T-cell (primary cell): ENCODE data around the gene CCDC90B. TPM values are rescaled to one million over a fixed set of nuclear protein-coding genes. Genes with fewer than 3 reads are reported as not detected.

Experiments
- ATAC-seq, 4 experiments: fragments of 200-7000 bp in 3 of 4; fragments of 150-1000 bp in 1 of 4; cut with Tn5 transposase; replicated peaks in 1 of 4; 1 replicate in 3 of 4; 2 replicates in 1 of 4; pipeline ENCODE4 v1.10.0; 2021; ENCODE audit warnings: moderate library complexity in 3 of 4, mild to moderate bottlenecking in 2 of 4, moderate number of reproducible peaks in 1 of 4
- CTCF ChIA-PET, 2 donors: fragments of 300-600 bp; sonication (Branson Sonifier 250); formaldehyde crosslinking; loops; one replicate each; lab custom pipeline; 2022; ENCODE audit warnings: antibody characterized with exemption in 2 of 2; lab: Charles Lee
- POLR2A ChIA-PET, 2 donors: fragments of 300-600 bp; sonication (Branson Sonifier 250); formaldehyde crosslinking; loops; one replicate each; lab custom pipeline; 2022; ENCODE audit warnings: antibody characterized with exemption in 2 of 2; lab: Charles Lee
- DNase-seq, 35 experiments: peaks; one replicate each; pipeline versions ENCODE4 v3.0.0 to v3.0.0-alpha.2; 2013 to 2023
- H3K27ac ChIP-seq: one replicate; pipeline ENCODE4 v1.5.1; 2013; ENCODE audit warnings: low read length
- H3K27me3 ChIP-seq, 2 experiments: replicated peaks in 1 of 2; 1 replicate in 1 of 2; 2 replicates in 1 of 2; pipeline versions ENCODE4 v1.6.1 to v1.7.0; 2013; ENCODE audit warnings: low read length in 1 of 2, mixed read lengths in 1 of 2; ENCODE audit not compliant: control insufficient read depth in 2 of 2, insufficient read depth in 2 of 2; ENCODE audit errors: extremely low read depth in 1 of 2
- H3K36me3 ChIP-seq, 2 donors: 1 replicate in 1 of 2; 2 replicates in 1 of 2; pipeline versions ENCODE4 v1.6.1 to v1.7.0; 2013; ENCODE audit warnings: low read length in 1 of 2; ENCODE audit not compliant: control insufficient read depth in 2 of 2, insufficient read depth in 1 of 2; ENCODE audit errors: extremely low read depth in 1 of 2
- H3K4me1 ChIP-seq, 2 experiments: 1 replicate in 1 of 2; 2 replicates in 1 of 2; pipeline versions ENCODE4 v1.6.1 to v1.7.0; 2013; ENCODE audit warnings: low read length in 2 of 2, mixed read lengths in 1 of 2; ENCODE audit not compliant: insufficient read depth in 2 of 2, control insufficient read depth in 1 of 2; ENCODE audit errors: extremely low read depth in 1 of 2
- H3K4me3 ChIP-seq, 2 donors: 1 replicate in 1 of 2; 2 replicates in 1 of 2; pipeline versions ENCODE4 v1.5.1 to v1.7.0; 2013; ENCODE audit warnings: mild to moderate bottlenecking in 2 of 2, low read length in 1 of 2, moderate library complexity in 1 of 2; ENCODE audit not compliant: control insufficient read depth in 1 of 2; ENCODE audit errors: extremely low read depth in 1 of 2
- H3K9me3 ChIP-seq: 2 replicates; pipeline ENCODE4 v1.7.0; 2013
- H3K27ac Mint-ChIP-seq, 2 donors: one replicate each; pipeline ENCODE4 v1.8.0; 2020 to 2021; ENCODE audit warnings: mild to moderate bottlenecking in 2 of 2, mixed read lengths in 2 of 2
- H3K27me3 Mint-ChIP-seq, 2 donors: one replicate each; pipeline ENCODE4 v1.8.0; 2021 to 2022; ENCODE audit warnings: mixed read lengths in 2 of 2
- H3K36me3 Mint-ChIP-seq: one replicate; pipeline ENCODE4 v1.8.0; 2021; ENCODE audit warnings: mixed read lengths
- H3K4me1 Mint-ChIP-seq, 3 donors: one replicate each; pipeline ENCODE4 v1.8.0; 2020 to 2022; ENCODE audit warnings: mixed read lengths in 3 of 3, mild to moderate bottlenecking in 1 of 3
- H3K4me3 Mint-ChIP-seq, 3 donors: one replicate each; pipeline ENCODE4 v1.8.0; 2020 to 2022; ENCODE audit warnings: mild to moderate bottlenecking in 3 of 3, mixed read lengths in 3 of 3, moderate library complexity in 3 of 3
- H3K9me3 Mint-ChIP-seq, 3 donors: one replicate each; pipeline ENCODE4 v1.8.0; 2020 to 2022; ENCODE audit warnings: mixed read lengths in 3 of 3
- WGBS: methylation state at CpG from one replicate; pipeline ENCODE4 v1.1.5; 2013; ENCODE audit warnings: missing lambda C conversion rate; ENCODE audit not compliant: insufficient coverage; 5-methylcytosine and 5-hydroxymethylcytosine counted together
- total RNA-seq, 35 experiments: library from RNA in 6 of 35; stranded (reverse) in 6 of 35; fragments of 120-200 nt in 1 of 35; gene quantifications; one replicate each; pipeline versions ENCODE4 v1.2.1 to v1.2.4 and lab custom pipeline; 2013 to 2026

Gene CCDC90B
- total RNA-seq, 5 donors from 2014 or later (not counting 1 experiment from before 2014, with no cell fraction given) = 24.3 to 34.4 (median 30.8) TPM

DNA sequence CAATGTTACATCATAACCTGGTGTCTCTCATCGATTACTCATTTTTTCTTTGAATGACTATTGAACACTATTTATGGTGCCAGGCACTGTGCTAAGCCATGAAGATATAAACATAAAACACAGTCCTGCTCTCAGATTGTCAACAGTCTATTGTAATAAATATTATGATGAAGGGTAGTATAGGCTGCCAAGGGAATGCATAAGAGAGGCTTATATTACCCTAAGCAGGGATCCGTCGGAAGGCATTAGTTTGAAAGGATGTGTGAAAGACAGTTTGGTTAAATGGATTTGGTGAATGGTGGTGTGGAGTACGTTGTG, 7.2 kb upstream of the CCDC90B start:
- Histone ChIP-seq H3K27ac (no peak overlapping the region), H3K4me1 (peaks cover 0 to 2% of the 10 kb centered on the region in 2 experiments), H3K36me3 (no peaks in the 10 kb centered on the region), H3K9me3 (no peaks in the 10 kb centered on the region), H3K27me3 (no peaks in the 10 kb centered on the region), H3K4me3 (no peak overlapping the region)
- CTCF ChIA-PET = interaction anchor here (0.5 to 1.9 kb wide), 21 partner anchors 9 to 527 kb away, joined by 3 to 12 read pairs (median 3); partner anchors contain the start of genes DDIAS (in 1 of the 2) and PRCP (in 1 of the 2)
- Mint-ChIP-seq H3K4me3 (no peak overlapping the region), H3K36me3 (no peaks in the 10 kb centered on the region), H3K27me3 (peaks cover 0 to 11% of the 10 kb centered on the region in 2 donors), H3K9me3 (no peaks in the 10 kb centered on the region), H3K27ac (no peak overlapping the region), H3K4me1 (peaks cover 4 to 8% (median 4%) of the 10 kb centered on the region in 3 donors)
- WGBS = 66% methylated on average over 3 of the region's 4 CpGs
- POLR2A ChIA-PET = interaction anchor here in 1 of 2 donors (1.0 kb wide), 1 partner anchor 392 kb away, joined by 3 read pairs; the partner anchor contains the start of gene DDIAS
- no peak for DNase-seq
- no peak for ATAC-seq

DNA sequence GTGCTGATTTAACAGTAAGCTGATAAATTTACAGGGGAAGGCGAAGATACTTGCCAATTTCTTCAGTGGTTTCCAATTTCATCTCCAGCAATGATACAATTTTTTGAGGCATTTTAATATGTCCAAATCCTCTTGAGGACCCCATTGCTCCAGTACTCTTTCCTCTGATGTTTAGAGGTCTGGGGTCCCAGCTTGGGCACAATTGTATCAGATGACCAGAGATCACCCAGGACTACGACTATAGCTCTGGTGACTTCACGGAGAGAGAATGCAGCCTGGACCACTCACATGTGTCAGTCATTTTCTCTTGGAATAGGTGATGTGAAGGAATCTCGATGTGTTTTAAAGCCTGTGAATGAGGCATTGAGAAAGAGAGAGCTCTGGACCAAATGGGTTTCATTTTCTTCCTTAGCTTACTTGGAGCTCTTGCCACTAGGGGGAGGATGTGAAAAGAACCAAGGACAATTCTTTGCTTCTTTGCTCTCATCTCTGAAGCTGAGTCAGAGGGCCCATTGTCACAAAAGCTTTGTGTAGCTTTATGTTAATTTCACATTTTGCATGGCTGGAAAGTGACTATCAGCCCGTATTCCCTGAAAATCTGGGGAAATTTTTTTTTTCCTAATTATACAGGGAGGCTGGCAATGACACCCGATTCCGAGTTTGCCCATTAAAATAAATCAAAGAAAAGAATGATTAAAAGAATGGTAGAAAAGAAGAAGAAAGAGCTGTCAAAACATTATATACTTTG, 6.7 kb upstream of the CCDC90B start:
- ChIA-PET POLR2A (interaction anchor here (0.5 to 1.0 kb wide), 4 partner anchors 12 to 400 kb away, joined by 3 to 4 read pairs (median 3); partner anchors contain the start of gene DDIAS (in 1 of the 2)), CTCF (interaction anchor here (0.5 to 1.9 kb wide), 24 partner anchors 9 to 527 kb away, joined by 3 to 12 read pairs (median 3); partner anchors contain the start of genes DDIAS (in 1 of the 2) and PRCP (in 1 of the 2))
- DNase-seq (peak in 10 of 35 experiments; percentile 4 to 64 (median 16)), ATAC-seq (peak; percentile 77 to 80 (median 78))
- 53% methylated on average over 3 of the region's 7 CpGs for WGBS
- H3K4me3 ChIP-seq = no peak overlapping the region
- Mint-ChIP-seq H3K27ac (peak overlapping the region in 1 of 2 donors; percentile 34), H3K4me3 (peak overlapping the region in 2 of 3 donors; percentile 16 to 28), H3K9me3 (no peaks in the 10 kb centered on the region), H3K36me3 (no peaks in the 10 kb centered on the region), H3K27me3 (peaks cover 0 to 11% of the 10 kb centered on the region in 2 donors), H3K4me1 (peaks cover 4 to 8% (median 4%) of the 10 kb centered on the region in 3 donors)
- H3K36me3 ChIP-seq = no peaks in the 10 kb centered on the region
- peaks cover 0 to 2% of the 10 kb centered on the region in 2 experiments for H3K4me1 ChIP-seq
- no peak overlapping the region for H3K27ac ChIP-seq
- H3K9me3 ChIP-seq = no peaks in the 10 kb centered on the region
- no peaks in the 10 kb centered on the region for H3K27me3 ChIP-seq

DNA sequence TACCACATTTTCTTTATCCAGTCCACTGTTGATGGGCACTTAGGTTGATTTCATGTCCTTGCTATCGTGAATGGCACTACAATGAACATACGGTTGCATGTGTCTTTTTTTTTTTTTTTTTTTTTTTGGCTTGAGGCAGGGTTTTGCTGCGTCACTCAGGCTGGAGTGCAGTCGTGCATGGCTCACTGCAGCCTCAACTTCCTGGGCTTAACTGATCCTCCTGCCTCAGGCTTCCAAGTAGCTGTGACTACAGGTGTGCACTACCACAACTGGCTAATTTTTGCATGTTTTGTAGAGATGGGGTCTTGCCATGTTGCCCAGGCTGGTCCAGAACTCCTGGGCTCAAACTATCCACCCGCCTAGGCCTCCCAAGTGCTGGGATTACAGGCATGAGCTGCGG, 1.5 kb upstream of the CCDC90B start:
- POLR2A ChIA-PET = interaction anchor here in 1 of 2 donors (0.7 kb wide), 2 partner anchors 14 to 37 kb away, joined by 6 to 11 read pairs; no protein-coding TSS in a partner anchor
- H3K4me3 ChIP-seq = no peak overlapping the region
- ATAC-seq = no peak
- no peaks in the 10 kb centered on the region for H3K27me3 ChIP-seq
- H3K9me3 Mint-ChIP-seq = peaks cover 0 to 4% (median 0%) of the 10 kb centered on the region in 3 donors
- no peaks in the 10 kb centered on the region for H3K36me3 ChIP-seq
- peaks cover 4% of the 10 kb centered on the region for H3K36me3 Mint-ChIP-seq
- CTCF ChIA-PET = no interaction called here
- peak overlapping the region in 1 of 3 donors; percentile 24 for H3K4me3 Mint-ChIP-seq
- DNase-seq = no peak
- H3K4me1 ChIP-seq = peaks cover 14 to 16% of the 10 kb centered on the region in 2 experiments
- WGBS = 92% methylated on average over 2 of the region's 6 CpGs
- H3K27me3 Mint-ChIP-seq = peaks cover 0 to 3% of the 10 kb centered on the region in 2 donors
- H3K27ac ChIP-seq = no peak overlapping the region
- no peaks in the 10 kb centered on the region for H3K9me3 ChIP-seq
- H3K4me1 Mint-ChIP-seq = peaks cover 28 to 40% (median 32%) of the 10 kb centered on the region in 3 donors
- no peak overlapping the region for H3K27ac Mint-ChIP-seq

DNA sequence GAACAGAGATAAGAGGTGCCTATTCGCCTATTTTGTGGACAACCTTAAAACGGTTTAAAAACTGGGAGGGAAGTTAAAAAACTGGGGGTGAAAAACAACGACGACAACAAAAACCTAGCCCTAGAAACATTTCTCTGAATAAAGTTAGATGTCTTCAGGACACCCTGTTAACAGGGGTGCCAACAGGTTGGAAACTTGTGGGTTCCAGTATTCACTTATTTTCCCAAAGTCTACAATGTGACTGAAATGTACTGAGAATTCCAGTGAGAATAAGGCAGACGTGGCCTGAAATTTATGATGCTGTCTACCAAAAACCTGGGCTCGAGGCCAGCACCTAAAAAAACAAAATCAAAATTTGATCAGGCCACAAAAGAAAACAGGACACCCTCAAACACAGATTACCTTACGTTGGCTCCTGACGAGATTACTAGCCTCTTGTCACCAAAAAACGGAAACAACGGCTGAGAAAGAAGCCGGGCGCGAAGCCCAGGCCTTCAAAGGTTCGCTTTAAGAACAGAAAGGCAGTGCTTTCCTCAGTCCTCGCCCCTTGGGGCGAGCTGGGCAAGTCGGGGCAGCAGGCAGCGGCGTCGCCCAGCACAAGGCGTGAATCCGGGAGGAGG, 906 bp downstream of the CCDC90B start:
- Mint-ChIP-seq H3K9me3 (peaks cover 0 to 4% (median 0%) of the 10 kb centered on the region in 3 donors), H3K4me1 (peaks cover 47 to 56% (median 53%) of the 10 kb centered on the region in 3 donors), H3K27me3 (peaks cover 0 to 3% of the 10 kb centered on the region in 2 donors), H3K27ac (peak overlapping the region; percentile 99 to 100), H3K36me3 (peaks cover 12% of the 10 kb centered on the region), H3K4me3 (peak overlapping the region; percentile 93 to 97 (median 95))
- ChIA-PET POLR2A (interaction anchor here (0.6 to 1.2 kb wide), 5 partner anchors 32 to 384 kb away, joined by 3 to 15 read pairs (median 3); partner anchors contain the start of genes DDIAS (in 2 of the 2), PCF11 (in 1 of the 2) and PRCP (in 1 of the 2)), CTCF (interaction anchor here in 1 of 2 donors (0.6 to 1.6 kb wide), 6 partner anchors 32 to 418 kb away, joined by 3 to 7 read pairs (median 4); partner anchors contain the start of genes DDIAS and PCF11)
- H3K36me3 ChIP-seq = no peaks in the 10 kb centered on the region
- no peaks in the 10 kb centered on the region for H3K9me3 ChIP-seq
- peak in 3 of 4 experiments; percentile 34 to 41 (median 40) for ATAC-seq
- H3K4me1 ChIP-seq = peaks cover 14 to 16% of the 10 kb centered on the region in 2 experiments
- 0% methylated on average over 18 of the region's 22 CpGs for WGBS
- peak overlapping the region; percentile 89 to 93 for H3K4me3 ChIP-seq
- H3K27me3 ChIP-seq = no peaks in the 10 kb centered on the region
- H3K27ac ChIP-seq = peak overlapping the region; percentile 94
- DNase-seq = peak in 1 of 35 experiments; percentile 29

DNA sequence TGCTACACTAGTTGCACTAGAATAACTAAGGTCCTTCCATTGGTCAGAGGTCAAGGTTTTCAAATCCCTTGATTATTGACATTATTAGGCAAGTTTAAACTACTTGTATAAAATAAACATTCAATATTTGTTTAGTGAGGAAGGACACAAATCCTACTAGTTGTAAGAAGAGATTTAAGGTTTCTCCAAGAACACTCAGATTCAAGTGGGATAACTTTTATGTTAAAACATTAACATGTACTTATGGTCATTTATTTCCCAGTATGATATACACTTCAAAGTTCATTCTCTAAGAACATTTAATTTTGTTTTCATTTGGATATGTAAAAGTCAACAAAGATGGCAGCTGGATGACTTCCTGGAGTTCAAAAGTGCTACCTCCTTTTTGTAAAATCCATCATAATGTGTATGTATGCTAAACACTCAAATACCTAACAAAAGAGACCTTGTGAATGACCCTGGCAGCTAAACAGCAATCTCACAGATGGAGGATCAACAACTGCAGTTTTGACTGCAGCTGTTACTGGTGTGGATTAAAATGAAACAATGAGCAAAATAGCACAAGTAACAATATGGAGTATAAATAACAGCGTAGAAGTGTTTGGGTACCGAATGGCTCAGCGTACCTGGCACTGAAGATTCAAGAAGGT, 1.5 kb downstream of the CCDC90B start:
- DNase-seq (peak in 2 of 35 experiments; percentile 4 to 11), ATAC-seq (no peak)
- H3K4me1 Mint-ChIP-seq = peaks cover 49 to 59% (median 57%) of the 10 kb centered on the region in 3 donors
- H3K9me3 ChIP-seq = no peaks in the 10 kb centered on the region
- ChIA-PET POLR2A (interaction anchor here (0.6 to 1.5 kb wide), 4 partner anchors 31 to 560 kb away, joined by 3 read pairs; partner anchors contain the start of gene DDIAS (in 1 of the 2)), CTCF (interaction anchor here in 1 of 2 donors (1.1 to 1.6 kb wide), 2 partner anchors 8 to 417 kb away, joined by 4 to 9 read pairs; no protein-coding TSS in a partner anchor)
- H3K4me1 ChIP-seq = peaks cover 14 to 16% of the 10 kb centered on the region in 2 experiments
- 50% methylated on average over 3 of the region's 3 CpGs for WGBS
- no peaks in the 10 kb centered on the region for H3K27me3 ChIP-seq
- peak overlapping the region; percentile 99 to 100 for H3K27ac Mint-ChIP-seq
- peaks cover 0 to 3% of the 10 kb centered on the region in 2 donors for H3K27me3 Mint-ChIP-seq
- peaks cover 0 to 4% (median 0%) of the 10 kb centered on the region in 3 donors for H3K9me3 Mint-ChIP-seq
- peak overlapping the region; percentile 94 for H3K27ac ChIP-seq
- H3K36me3 ChIP-seq = no peaks in the 10 kb centered on the region
- peak overlapping the region; percentile 89 to 93 for H3K4me3 ChIP-seq
- H3K36me3 Mint-ChIP-seq = peaks cover 18% of the 10 kb centered on the region
- H3K4me3 Mint-ChIP-seq = peak overlapping the region; percentile 93 to 97 (median 95)
